Caco-2 (cell line): Measurements from ENCODE around the gene ISG20L2. TPM values are rescaled to one million over a fixed set of nuclear protein-coding genes. Genes with fewer than 3 reads are reported as not detected.

Experiments used
- BruUV-seq: library from RNA; stranded (reverse); fragments of 400-500 nt; replicated peaks from 2 replicates; lab custom pipeline; 2021; lab: Mats Ljungman, UMichigan
- CTCF ChIA-PET: fragments of 300-600 bp; sonication (Branson Sonifier 250); formaldehyde crosslinking; loops from one replicate; lab custom pipeline; 2022; ENCODE audit warnings: antibody characterized with exemption; lab: Charles Lee
- POLR2A ChIA-PET: fragments of 300-600 bp; sonication (Branson Sonifier 250); formaldehyde crosslinking; loops from one replicate; lab custom pipeline; 2022; ENCODE audit warnings: antibody characterized with exemption; lab: Charles Lee
- DNase-seq, 2 experiments: peaks; one replicate each; pipeline versions ENCODE4 v3.0.0 to v3.0.0-alpha.2; 2020 to 2022
- H3K27me3 ChIP-seq: replicated peaks from 2 replicates; pipeline ENCODE4 v1.6.0; 2011; ENCODE audit warnings: low read length; ENCODE audit not compliant: control insufficient read depth, insufficient read depth
- H3K36me3 ChIP-seq: 2 replicates; pipeline ENCODE4 v1.5.1; 2011; ENCODE audit warnings: low read length; ENCODE audit not compliant: control insufficient read depth, insufficient read depth
- H3K4me1 ChIP-seq: fragments of 250-450 bp; sonication (Bioruptor Pico); 2 replicates; pipeline ENCODE4 v1.5.1; 2020; ENCODE audit warnings: mild to moderate bottlenecking
- H3K4me3 ChIP-seq: 2 replicates; pipeline ENCODE4 v1.5.1; 2011; ENCODE audit warnings: low read depth, mild to moderate bottlenecking, control low read depth, low read length
- H3K9me3 ChIP-seq: fragments of 250-450 bp; sonication (Bioruptor Pico); 2 replicates; pipeline ENCODE4 v1.5.1; 2020; ENCODE audit warnings: mild to moderate bottlenecking, moderate library complexity
- H3K27ac Mint-ChIP-seq: one replicate; pipeline ENCODE4 v1.8.0; 2022; ENCODE audit warnings: mixed read lengths; ENCODE audit not compliant: unreplicated experiment
- H3K27me3 Mint-ChIP-seq: one replicate; pipeline ENCODE4 v1.8.0; 2022; ENCODE audit warnings: mixed read lengths; ENCODE audit not compliant: insufficient read depth, unreplicated experiment
- H3K36me3 Mint-ChIP-seq: one replicate; pipeline ENCODE4 v1.8.0; 2022; ENCODE audit warnings: mild to moderate bottlenecking, mixed read lengths; ENCODE audit not compliant: insufficient read depth, unreplicated experiment
- H3K4me1 Mint-ChIP-seq: one replicate; pipeline ENCODE4 v1.8.0; 2022; ENCODE audit warnings: low read depth, mixed read lengths; ENCODE audit not compliant: unreplicated experiment
- H3K4me3 Mint-ChIP-seq: one replicate; pipeline ENCODE4 v1.8.0; 2022; ENCODE audit warnings: mild to moderate bottlenecking, moderate library complexity, mixed read lengths; ENCODE audit not compliant: unreplicated experiment
- H3K9me3 Mint-ChIP-seq: one replicate; pipeline ENCODE4 v1.8.0; 2022; ENCODE audit warnings: mixed read lengths; ENCODE audit not compliant: unreplicated experiment
- CTCF ChIP-seq, 2 experiments: fragments of 200-600 bp in 1 of 2; IDR thresholded peaks; 1 replicate in 1 of 2; 2 replicates in 1 of 2; pipeline versions ENCODE4 v1.5.1 to v1.8.0; 2011 to 2022; ENCODE audit warnings: antibody characterized with exemption in 1 of 2, control low read depth in 1 of 2, inconsistent platforms in 1 of 2, low read depth in 1 of 2, low read length in 1 of 2, mild to moderate bottlenecking in 1 of 2, moderate library complexity in 1 of 2; ENCODE audit not compliant: insufficient read depth in 1 of 2, severe bottlenecking in 1 of 2, unreplicated experiment in 1 of 2
- intact Hi-C: fragments of 100-400 bp; cut with micrococcal nuclease; formaldehyde crosslinking; loops from one replicate; pipeline ENCODE4 v1.10.0; 2022; ENCODE audit not compliant: unreplicated experiment
- total RNA-seq: library from RNA; stranded (reverse); gene quantifications from 2 replicates; pipeline ENCODE4 v1.2.3, GENCODE V29; 2022

The ISG20L2 gene
- total RNA-seq, 1 experiment from 2014 or later, result 42.3 TPM

- intact Hi-C loops, result no loop called here
- H3K9me3 ChIP-seq, result no peaks in the 10 kb centered on the region
- no peak for TF ChIP-seq CTCF (IDR thresholded peaks at IDR 0.05; ENCODE audit: insufficient read depth in 1 of 2, low read depth in 1 of 2, low read length in 1 of 2, severe bottlenecking in 1 of 2, unreplicated experiment in 1 of 2)
- Mint-ChIP-seq H3K27me3 (no peaks in the 10 kb centered on the region), H3K4me3 (no peak overlapping the region), H3K27ac (peak overlapping the region; percentile 53), H3K36me3 (peaks cover 45% of the 10 kb centered on the region), H3K4me1 (peaks cover 18% of the 10 kb centered on the region), H3K9me3 (no peaks in the 10 kb centered on the region)
- CTCF ChIA-PET, result no interaction called here
- POLR2A ChIA-PET, result interaction anchor here (1.0 kb wide), 1 partner anchor 11 kb away, joined by 4 read pairs; the partner anchor contains the start of genes ISG20L2 and METTL25B
- DNase-seq, result no peak
- H3K4me1 ChIP-seq, result peaks cover 11% of the 10 kb centered on the region
- BruUV-seq, result no TSS peak
- H3K27me3 ChIP-seq, result no peaks in the 10 kb centered on the region
- H3K36me3 ChIP-seq, result peaks cover 5% of the 10 kb centered on the region
- H3K4me3 ChIP-seq, result no peak overlapping the region
Measured at GRCh38 chr1:156738916-156739315, 10.3 kb upstream of the ISG20L2 start.

GRCh38 chr1:156738407-156738806 lies 9.8 kb upstream of the ISG20L2 start:
- Histone ChIP-seq H3K27me3 (no peaks in the 10 kb centered on the region), H3K36me3 (peaks cover 2% of the 10 kb centered on the region), H3K4me3 (no peak overlapping the region), H3K9me3 (no peaks in the 10 kb centered on the region), H3K4me1 (peaks cover 11% of the 10 kb centered on the region)
- Mint-ChIP-seq H3K4me1 (peaks cover 14% of the 10 kb centered on the region), H3K36me3 (peaks cover 40% of the 10 kb centered on the region), H3K9me3 (no peaks in the 10 kb centered on the region), H3K4me3 (no peak overlapping the region), H3K27me3 (no peaks in the 10 kb centered on the region), H3K27ac (peak overlapping the region; percentile 53)
- ChIA-PET POLR2A (interaction anchor here (1.0 kb wide), 1 partner anchor 10 kb away, joined by 4 read pairs; the partner anchor contains the start of genes ISG20L2 and METTL25B), CTCF (no interaction called here)
- intact Hi-C loops, result no loop called here
- no peak for DNase-seq
- no TSS peak for BruUV-seq
- no peak for TF ChIP-seq CTCF (IDR thresholded peaks at IDR 0.05; ENCODE audit: insufficient read depth in 1 of 2, low read depth in 1 of 2, low read length in 1 of 2, severe bottlenecking in 1 of 2, unreplicated experiment in 1 of 2)

GRCh38 chr1:156733989-156734584 lies 5.5 kb upstream of the ISG20L2 start:
- H3K4me1 ChIP-seq, result no peaks in the 10 kb centered on the region
- H3K36me3 ChIP-seq, result no peaks in the 10 kb centered on the region; the same call in none of the 2 replicates
- Mint-ChIP-seq H3K9me3 (no peaks in the 10 kb centered on the region), H3K4me3 (no peak overlapping the region), H3K27ac (no peak overlapping the region), H3K27me3 (no peaks in the 10 kb centered on the region), H3K36me3 (peaks cover 8% of the 10 kb centered on the region), H3K4me1 (no peaks in the 10 kb centered on the region)
- H3K9me3 ChIP-seq, result no peaks in the 10 kb centered on the region
- H3K27me3 ChIP-seq, result no peaks in the 10 kb centered on the region
- ChIA-PET CTCF (interaction anchor here (0.6 to 1.0 kb wide), 2 partner anchors 45 to 68 kb away, joined by 3 to 6 read pairs; no protein-coding TSS in a partner anchor), POLR2A (interaction anchor here (0.5 to 0.6 kb wide), 2 partner anchors 13 to 69 kb away, joined by 4 read pairs; no protein-coding TSS in a partner anchor)
- no TSS peak for BruUV-seq
- no peak overlapping the region for H3K4me3 ChIP-seq
- no peak for DNase-seq
- intact Hi-C loops, result no loop called here
- no peak for TF ChIP-seq CTCF (IDR thresholded peaks at IDR 0.05; ENCODE audit: insufficient read depth in 1 of 2, low read depth in 1 of 2, low read length in 1 of 2, severe bottlenecking in 1 of 2, unreplicated experiment in 1 of 2)
